ENCODE measurements around the gene SELENOO. TPM values are rescaled to one million over a fixed set of nuclear protein-coding genes. Genes with fewer than 3 reads are reported as not detected.
"Not testable (repeated sequence)": the region's sequence is repeated elsewhere in the genome, so short reads cannot be mapped to it uniquely, and the experiment has no call there.

Gene SELENOO
- total RNA-seq, 1 experiment from 2014 or later, result 32.8 TPM

- ChIA-PET CTCF (no interaction called here), POLR2A (ENCODE audit: unreplicated experiment) (no interaction called here)
- peaks cover 25% of the 10 kb centered on the region for H3K79me2 ChIP-seq (ENCODE audit: low read length)
- H3K9me3 ChIP-seq (ENCODE audit: low read length), result no peaks in the 10 kb centered on the region
- H3F3A ChIP-seq (ENCODE audit: low read length, unreplicated experiment), result no peaks in the 10 kb centered on the region
- intact Hi-C loops (cut with micrococcal nuclease), result no loop called here
- no peak overlapping the region for H2AFZ ChIP-seq (ENCODE audit: low read length)
- H3K27ac ChIP-seq (ENCODE audit: low read length), result no peak overlapping the region
- TF ChIP-seq EZH2phosphoT487 (IDR thresholded peaks at IDR 0.05; ENCODE audit: borderline replicate concordance, low read length) (no peak), CTCF (conservative IDR thresholded peaks at IDR 0.05; ENCODE audit: low read depth, low read length) (no peak), EZH2 (IDR thresholded peaks at IDR 0.05; ENCODE audit: low read length, unreplicated experiment) (no peak)
- ATAC-seq, result no peak
- H3K4me1 ChIP-seq (ENCODE audit: insufficient read depth, low read length), result peaks cover 3% of the 10 kb centered on the region
- no peak overlapping the region for H3K4me2 ChIP-seq (ENCODE audit: low read length)
- H3K4me3 ChIP-seq (ENCODE audit: low read length), result no peak overlapping the region
- no TSS peak for BruUV-seq (replicated peaks)
- H3K9ac ChIP-seq (ENCODE audit: low read length), result no peak overlapping the region
- H4K20me1 ChIP-seq (ENCODE audit: low read length), result no peaks in the 10 kb centered on the region
- H3K9me2 ChIP-seq (replicated peaks; ENCODE audit: low read length), result no peaks in the 10 kb centered on the region
- no peak for DNase-seq
- no peaks in the 10 kb centered on the region for H3K36me3 ChIP-seq (ENCODE audit: low read depth, low read length)
- H3K27me3 ChIP-seq (ENCODE audit: low read length), result no peaks in the 10 kb centered on the region
These were observed 3.8 kb downstream of the SELENOO start for GRCh38 chr22:50204571-50204970.

- H3K4me1 ChIP-seq (ENCODE audit: insufficient read depth, low read length); H4K20me1 ChIP-seq (ENCODE audit: low read length); H3F3A ChIP-seq (ENCODE audit: low read length, unreplicated experiment); intact Hi-C loops (cut with micrococcal nuclease); ATAC-seq; CTCF ChIA-PET; H3K9me2 ChIP-seq (replicated peaks; ENCODE audit: low read length); POLR2A ChIA-PET (ENCODE audit: unreplicated experiment); H3K27ac ChIP-seq (ENCODE audit: low read length); H3K27me3 ChIP-seq (ENCODE audit: low read length); DNase-seq; BruUV-seq (replicated peaks); H3K9me3 ChIP-seq (ENCODE audit: low read length); H2AFZ ChIP-seq (ENCODE audit: low read length); H3K36me3 ChIP-seq (ENCODE audit: low read depth, low read length); H3K4me2 ChIP-seq (ENCODE audit: low read length); H3K9ac ChIP-seq (ENCODE audit: low read length); H3K4me3 ChIP-seq (ENCODE audit: low read length): not testable (repeated sequence)
- H3K79me2 ChIP-seq (ENCODE audit: low read length), result peaks cover 25% of the 10 kb centered on the region
These were observed 4.2 kb downstream of the SELENOO start for GRCh38 chr22:50204998-50205397.

GRCh38 chr22:50205781-50206569 lies 5.2 kb downstream of the SELENOO start:
- ChIA-PET POLR2A (ENCODE audit: unreplicated experiment) (no interaction called here), CTCF (no interaction called here)
- DNase-seq (no peak), ATAC-seq (no peak)
- H3K9me2 ChIP-seq (replicated peaks; ENCODE audit: low read length), result no peaks in the 10 kb centered on the region
- H3K79me2 ChIP-seq (ENCODE audit: low read length), result peaks cover 25% of the 10 kb centered on the region
- H3K27me3 ChIP-seq (ENCODE audit: low read length), result no peaks in the 10 kb centered on the region
- H3K4me2 ChIP-seq (ENCODE audit: low read length), result no peak overlapping the region
- intact Hi-C loops (cut with micrococcal nuclease), result no loop called here
- H4K20me1 ChIP-seq (ENCODE audit: low read length), result no peaks in the 10 kb centered on the region
- H3K4me1 ChIP-seq (ENCODE audit: insufficient read depth, low read length), result peaks cover 3% of the 10 kb centered on the region
- no peaks in the 10 kb centered on the region; the same call in 1 of the 2 replicates for H3K36me3 ChIP-seq (ENCODE audit: low read depth, low read length)
- H3K9me3 ChIP-seq (ENCODE audit: low read length), result no peaks in the 10 kb centered on the region
- no peaks in the 10 kb centered on the region for H3F3A ChIP-seq (ENCODE audit: low read length, unreplicated experiment)
- BruUV-seq (replicated peaks), result no TSS peak
- TF ChIP-seq CTCF (conservative IDR thresholded peaks at IDR 0.05; ENCODE audit: low read depth, low read length), result no peak
- TF ChIP-seq EZH2 (IDR thresholded peaks at IDR 0.05; ENCODE audit: low read length, unreplicated experiment), result no peak
- no peak for TF ChIP-seq EZH2phosphoT487 (IDR thresholded peaks at IDR 0.05; ENCODE audit: borderline replicate concordance, low read length)
- H3K27ac ChIP-seq (ENCODE audit: low read length), result no peak overlapping the region
- H3K9ac ChIP-seq (ENCODE audit: low read length), result no peak overlapping the region
- H3K4me3 ChIP-seq (ENCODE audit: low read length), result no peak overlapping the region
- no peak overlapping the region for H2AFZ ChIP-seq (ENCODE audit: low read length)

Measured in PC-3 (cell line).